PFSK-1 (cell line): ENCODE results near the gene JDP2.

Source experiments
- POLR2AphosphoS5 ChIP-seq: IDR thresholded peaks from 2 replicates; pipeline ENCODE4 v1.6.1; 2012; ENCODE audit warnings: low read depth, mild to moderate bottlenecking, control low read depth, low read length, moderate library complexity
- SIN3A ChIP-seq: IDR thresholded peaks from 2 replicates; pipeline ENCODE4 v1.6.1; 2012; ENCODE audit warnings: mild to moderate bottlenecking, low read length, moderate library complexity, borderline replicate concordance; ENCODE audit not compliant: insufficient read depth
- TAF1 ChIP-seq: IDR thresholded peaks from 2 replicates; pipeline ENCODE4 v1.6.1; 2012; ENCODE audit warnings: low read length, control low read depth, borderline replicate concordance; ENCODE audit not compliant: insufficient read depth
- TF ChIP-seq, protein P1 (sequence below), 2 experiments: IDR thresholded peaks; 2 replicates each; pipeline versions ENCODE4 v1.6.1 to v1.8.0; 2011 to 2012; ENCODE audit warnings: low read depth in 2 of 2, low read length in 2 of 2, control low read depth in 1 of 2, inconsistent platforms in 1 of 2, mild to moderate bottlenecking in 1 of 2, moderate library complexity in 1 of 2; ENCODE audit not compliant: insufficient read depth in 1 of 2

DNA sequence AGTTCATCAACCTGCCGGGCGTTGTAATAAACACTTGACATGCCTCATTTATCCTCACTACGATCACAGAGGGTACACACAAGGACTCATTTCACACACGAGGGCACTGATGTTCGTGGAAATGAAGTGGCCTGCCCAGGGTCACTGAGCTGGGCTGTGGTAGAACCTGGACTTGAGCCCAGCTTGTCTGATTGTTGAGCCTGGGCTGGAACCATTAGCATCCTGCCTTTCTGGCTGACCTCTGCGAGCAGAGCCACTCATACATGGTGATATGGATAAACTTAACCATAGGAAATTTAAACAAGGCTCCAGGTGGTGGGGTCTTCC lies 16.6 kb upstream of the JDP2 start:
- no peak for TF ChIP-seq POLR2AphosphoS5
- TF ChIP-seq TAF1, result no peak
- TF ChIP-seq, protein P1, sequence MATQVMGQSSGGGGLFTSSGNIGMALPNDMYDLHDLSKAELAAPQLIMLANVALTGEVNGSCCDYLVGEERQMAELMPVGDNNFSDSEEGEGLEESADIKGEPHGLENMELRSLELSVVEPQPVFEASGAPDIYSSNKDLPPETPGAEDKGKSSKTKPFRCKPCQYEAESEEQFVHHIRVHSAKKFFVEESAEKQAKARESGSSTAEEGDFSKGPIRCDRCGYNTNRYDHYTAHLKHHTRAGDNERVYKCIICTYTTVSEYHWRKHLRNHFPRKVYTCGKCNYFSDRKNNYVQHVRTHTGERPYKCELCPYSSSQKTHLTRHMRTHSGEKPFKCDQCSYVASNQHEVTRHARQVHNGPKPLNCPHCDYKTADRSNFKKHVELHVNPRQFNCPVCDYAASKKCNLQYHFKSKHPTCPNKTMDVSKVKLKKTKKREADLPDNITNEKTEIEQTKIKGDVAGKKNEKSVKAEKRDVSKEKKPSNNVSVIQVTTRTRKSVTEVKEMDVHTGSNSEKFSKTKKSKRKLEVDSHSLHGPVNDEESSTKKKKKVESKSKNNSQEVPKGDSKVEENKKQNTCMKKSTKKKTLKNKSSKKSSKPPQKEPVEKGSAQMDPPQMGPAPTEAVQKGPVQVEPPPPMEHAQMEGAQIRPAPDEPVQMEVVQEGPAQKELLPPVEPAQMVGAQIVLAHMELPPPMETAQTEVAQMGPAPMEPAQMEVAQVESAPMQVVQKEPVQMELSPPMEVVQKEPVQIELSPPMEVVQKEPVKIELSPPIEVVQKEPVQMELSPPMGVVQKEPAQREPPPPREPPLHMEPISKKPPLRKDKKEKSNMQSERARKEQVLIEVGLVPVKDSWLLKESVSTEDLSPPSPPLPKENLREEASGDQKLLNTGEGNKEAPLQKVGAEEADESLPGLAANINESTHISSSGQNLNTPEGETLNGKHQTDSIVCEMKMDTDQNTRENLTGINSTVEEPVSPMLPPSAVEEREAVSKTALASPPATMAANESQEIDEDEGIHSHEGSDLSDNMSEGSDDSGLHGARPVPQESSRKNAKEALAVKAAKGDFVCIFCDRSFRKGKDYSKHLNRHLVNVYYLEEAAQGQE (IDR thresholded peaks at IDR 0.05; ENCODE audit: insufficient read depth in 1 of 2, low read depth in 2 of 2, low read length in 2 of 2), result no peak
- no peak for TF ChIP-seq SIN3A
